DMS53 (cell line): ENCODE data around the gene BNC1.
"Not testable (repeated sequence)": the region's sequence is repeated elsewhere in the genome, so short reads cannot be mapped to it uniquely, and the experiment has no call there.

Source experiments
- DNase-seq: peaks from one replicate; lab custom pipeline; 2025; lab: John Stamatoyannopoulos, UW

Gene BNC1

GRCh38 chr15:83248151-83249029 is 36.1 kb downstream of the BNC1 start:
- peak; percentile 73 for DNase-seq

GRCh38 chr15:83243634-83244033 is 40.8 kb downstream of the BNC1 start:
- peak; percentile 18 for DNase-seq

- peak; percentile 11 for DNase-seq
Observed at GRCh38 chr15:83230242-83230641, 54.2 kb downstream of the BNC1 start.

GRCh38 chr15:83225449-83225848 is 59.0 kb downstream of the BNC1 start:
- no peak for DNase-seq

- not testable (repeated sequence) for DNase-seq
Observed at GRCh38 chr15:83221781-83222180, 62.7 kb downstream of the BNC1 start.

GRCh38 chr15:83219026-83219425 is 65.4 kb downstream of the BNC1 start:
- no peak for DNase-seq

GRCh38 chr15:83215306-83215705 is 69.2 kb downstream of the BNC1 start:
- no peak for DNase-seq

- DNase-seq: peak; percentile 82
Observed at GRCh38 chr15:83210619-83211018, 73.8 kb downstream of the BNC1 start.

- DNase-seq: no peak
Observed at GRCh38 chr15:83209333-83209732, 75.1 kb downstream of the BNC1 start.

- peak; percentile 64 for DNase-seq
Observed at GRCh38 chr15:83208367-83208661, 76.2 kb downstream of the BNC1 start.

GRCh38 chr15:83207660-83208366 is 76.7 kb downstream of the BNC1 start, which contains the start of gene HDGFL3:
Gene HDGFL3 (minus strand): TSS chr15:83207823. CDS start chr15:83207414, 409 bp downstream.
- DNase-seq: peak; percentile 79

GRCh38 chr15:83207009-83207659 is 77.3 kb downstream of the BNC1 start:
- DNase-seq: peak; percentile 71

GRCh38 chr15:83206526-83207008 is 77.9 kb downstream of the BNC1 start:
- peak; percentile 56 for DNase-seq
